Kasumi-1 (cell line): ENCODE results near the gene DRAP1.
A peak's percentile ranks its signal among the peaks of the same experiment; 100 is the strongest.

Experiments used
- DNase-seq, 2 experiments: peaks; one replicate each; lab custom pipeline; 2025; lab: John Stamatoyannopoulos, UW

Gene DRAP1

GRCh38 chr11:65919141-65919572 is at the start of gene DRAP1:
TSS of gene DRAP1 (plus strand) at chr11:65919426. CDS start at chr11:65919502, 76 bp downstream.
- DNase-seq, result peak; percentile 97

- no peak for DNase-seq
Measured at GRCh38 chr11:65869643-65870306, 49.5 kb upstream of the DRAP1 start.

- DNase-seq, result no peak
Measured at GRCh38 chr11:65870307-65870658, 48.9 kb upstream of the DRAP1 start.

- peak; percentile 30 to 53 for DNase-seq
Measured at GRCh38 chr11:65870706-65871681, 48.2 kb upstream of the DRAP1 start.

- no peak for DNase-seq
Measured at GRCh38 chr11:65871811-65872548, 47.2 kb upstream of the DRAP1 start.

GRCh38 chr11:65872586-65873317 is 46.5 kb upstream of the DRAP1 start, which contains the start of gene EFEMP2:
TSS of gene EFEMP2 (minus strand) at chr11:65872800. CDS start at chr11:65872354, 446 bp downstream.
- DNase-seq, result no peak

GRCh38 chr11:65873318-65874156 is 45.7 kb upstream of the DRAP1 start:
- DNase-seq, result peak; percentile 86 to 88

- no peak for DNase-seq
Measured at GRCh38 chr11:65879617-65880016, 39.6 kb upstream of the DRAP1 start, which contains the start of gene CTSW. TSS of gene CTSW (plus strand) at chr11:65879837. CDS start at chr11:65879855, 18 bp downstream.

- no peak for DNase-seq
Measured at GRCh38 chr11:65880027-65880426, 39.2 kb upstream of the DRAP1 start.

GRCh38 chr11:65880844-65881421 is 38.3 kb upstream of the DRAP1 start:
- DNase-seq, result no peak

GRCh38 chr11:65882120-65883057 is 36.8 kb upstream of the DRAP1 start:
- DNase-seq, result no peak

GRCh38 chr11:65883058-65883761 is 36.0 kb upstream of the DRAP1 start:
- no peak for DNase-seq

- DNase-seq, result no peak
Measured at GRCh38 chr11:65883786-65884715, 35.2 kb upstream of the DRAP1 start.

GRCh38 chr11:65884716-65885092 is 34.5 kb upstream of the DRAP1 start:
- DNase-seq, result peak; percentile 74 to 85

- DNase-seq, result no peak
Measured at GRCh38 chr11:65885231-65885630, 34.0 kb upstream of the DRAP1 start.

GRCh38 chr11:65885808-65886536 is 33.3 kb upstream of the DRAP1 start:
- no peak for DNase-seq
